GM21529 (cell line): ENCODE data around the gene URI1.

ENCODE experiments used
- ATAC-seq: cut with Tn5 transposase; IDR thresholded peaks from one replicate; pipeline ENCODE4 v1.9.1; 2021; ENCODE audit not compliant: unreplicated experiment

The URI1 gene

DNA sequence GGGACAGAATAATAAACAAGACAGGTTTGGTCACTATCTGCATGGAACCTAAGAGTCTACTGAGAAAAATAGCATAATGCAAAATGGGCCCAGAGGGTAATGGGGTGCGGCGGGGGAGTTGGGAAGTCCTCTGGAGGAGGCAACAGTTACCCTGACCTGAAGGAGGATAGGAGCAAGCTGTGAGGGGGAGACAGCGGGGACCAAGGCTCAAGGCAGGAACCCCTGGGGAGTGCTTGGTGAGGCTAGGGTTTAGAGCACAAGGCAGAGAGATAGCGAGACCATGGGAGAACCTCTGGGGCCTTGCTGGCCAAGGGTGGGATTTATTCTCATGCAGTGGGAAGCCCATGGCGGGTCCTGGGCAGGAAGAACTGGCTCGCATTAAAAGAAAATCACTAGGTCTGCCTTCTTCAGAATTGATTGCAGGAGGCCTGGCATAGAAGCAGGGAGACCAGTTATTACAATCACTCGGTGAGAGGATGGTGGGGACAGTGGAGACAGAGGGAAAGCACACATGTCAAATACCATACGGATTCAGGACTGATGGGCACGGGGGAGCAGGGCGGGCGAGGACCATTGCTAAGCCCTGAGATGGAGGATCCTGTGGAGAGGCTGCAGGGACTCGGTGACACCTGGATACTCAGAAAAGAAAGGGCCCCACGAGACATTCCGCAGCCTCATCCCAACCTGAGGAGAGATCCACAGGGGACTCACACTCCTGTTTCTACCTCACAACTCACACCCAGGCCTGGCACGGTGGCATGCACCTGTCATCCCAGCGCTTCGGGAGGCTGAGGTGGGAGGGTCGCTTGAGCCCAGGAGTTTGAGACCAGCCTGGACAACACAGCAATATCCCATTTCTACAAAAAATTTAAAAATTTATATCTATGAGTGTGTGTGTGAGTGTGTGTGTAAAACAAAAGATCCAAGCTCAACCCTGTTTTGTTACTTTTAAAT is 110.4 kb downstream of the URI1 start:
- no peak for ATAC-seq

GRCh38 chr19:30053558-30053957 is 111.5 kb downstream of the URI1 start:
- ATAC-seq, result no peak

GRCh38 chr19:30054210-30054609 is 112.2 kb downstream of the URI1 start:
- no peak for ATAC-seq

GRCh38 chr19:30056580-30056979 is 114.5 kb downstream of the URI1 start:
- no peak for ATAC-seq

DNA sequence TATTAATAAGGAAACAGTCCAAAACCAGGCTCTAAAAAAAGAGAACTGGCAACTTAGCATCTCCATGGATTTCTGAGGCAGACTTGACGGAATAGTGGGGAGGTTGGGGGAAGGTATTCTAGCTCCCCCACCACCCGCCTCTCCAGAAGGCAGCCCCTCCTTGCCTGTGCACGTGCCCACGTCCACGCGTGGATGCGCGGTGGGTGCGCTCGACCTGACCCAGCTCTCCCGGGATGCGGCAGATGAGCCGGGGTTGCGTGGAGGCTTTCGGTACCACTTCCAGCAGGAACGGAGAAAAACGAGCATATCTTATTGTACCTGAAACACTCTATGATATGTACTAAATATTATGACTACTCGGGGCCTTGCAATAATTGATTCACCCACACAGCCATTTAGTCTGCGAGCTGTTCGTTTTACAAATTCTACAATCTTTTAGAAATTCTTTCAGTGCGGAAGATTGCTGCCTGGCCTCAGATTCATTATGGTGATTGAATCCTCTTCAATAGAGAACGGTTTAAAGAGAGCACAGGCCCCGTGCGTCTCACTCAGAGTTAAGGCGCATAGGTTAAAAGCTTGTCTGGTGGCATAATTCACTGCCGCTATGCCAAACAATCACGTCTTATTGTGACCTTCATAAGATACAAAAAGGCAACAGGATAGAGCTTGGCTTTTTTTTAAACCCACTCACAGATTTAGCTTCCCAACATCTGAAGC is 117.9 kb downstream of the URI1 start:
- ATAC-seq, result no peak

DNA sequence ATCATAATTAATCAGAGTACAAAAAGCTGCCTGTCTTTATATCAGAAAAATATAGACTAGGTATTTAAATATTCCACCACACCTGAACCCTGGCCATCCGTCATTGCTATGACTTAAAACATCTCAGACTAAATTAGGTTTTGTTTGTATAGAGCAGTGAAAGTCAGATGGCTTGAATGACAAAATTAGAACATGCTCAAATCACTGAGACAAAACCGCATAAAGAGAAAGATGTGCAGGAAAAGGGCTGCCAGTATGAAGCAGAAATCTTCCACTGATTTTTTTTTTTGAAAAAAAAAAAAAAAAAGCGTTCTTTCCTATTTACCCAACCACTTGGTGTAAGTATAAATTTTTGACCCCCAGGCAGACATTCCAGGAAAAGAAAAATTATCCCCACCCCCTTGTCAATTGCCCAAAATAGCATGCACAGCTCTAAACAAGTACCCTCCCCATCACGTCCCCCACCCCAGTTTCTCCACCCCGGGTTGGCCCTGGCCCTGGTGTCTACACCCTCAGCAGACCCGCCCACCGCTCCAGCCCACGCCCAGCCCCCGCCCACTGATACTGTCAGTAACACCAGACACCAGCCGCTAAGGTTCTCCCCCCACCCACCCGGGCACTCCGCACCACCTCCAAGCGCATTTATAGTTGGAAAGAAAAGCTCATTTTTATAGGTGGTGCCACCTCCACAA is 118.6 kb downstream of the URI1 start:
- no peak for ATAC-seq

DNA sequence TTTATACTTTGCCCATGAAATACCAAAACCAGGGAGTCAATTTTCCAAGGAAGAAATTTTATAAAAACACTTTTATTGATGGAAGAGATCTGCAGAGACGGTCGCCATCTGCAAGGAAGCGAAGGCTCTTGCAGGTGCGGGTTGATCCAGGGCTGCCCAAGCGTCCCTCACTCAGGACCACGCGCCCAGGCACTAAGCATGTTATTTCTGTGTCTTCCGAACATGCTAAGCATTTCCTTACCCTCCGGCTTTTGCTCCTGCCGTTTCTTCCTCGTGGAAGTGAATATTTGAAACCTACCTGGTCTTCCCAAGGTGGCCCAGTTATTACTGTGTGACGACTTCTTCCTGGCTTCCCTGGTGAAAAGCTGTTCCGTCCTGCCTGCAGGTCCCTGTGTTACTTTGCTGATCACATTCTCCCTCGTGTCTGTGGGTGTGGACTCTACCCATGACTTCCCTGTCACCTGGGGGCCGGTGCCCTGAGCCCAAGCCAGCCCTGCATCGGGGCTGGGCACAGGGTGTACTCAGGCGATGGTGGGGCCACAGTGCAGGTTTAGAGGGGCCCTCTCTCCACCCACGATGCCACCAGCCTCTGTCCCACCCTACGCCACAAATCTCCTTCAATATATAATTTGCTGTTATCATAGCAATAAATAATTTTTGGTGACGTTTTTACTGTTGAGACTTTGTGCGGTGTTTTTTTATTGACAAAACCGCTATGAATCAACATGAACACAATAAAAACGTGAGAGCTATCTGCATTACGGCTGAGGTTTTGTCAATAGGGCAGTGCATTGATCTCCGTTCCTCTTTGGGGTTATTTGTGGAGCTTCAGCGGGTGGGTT is 119.4 kb downstream of the URI1 start:
- ATAC-seq, result no peak

DNA sequence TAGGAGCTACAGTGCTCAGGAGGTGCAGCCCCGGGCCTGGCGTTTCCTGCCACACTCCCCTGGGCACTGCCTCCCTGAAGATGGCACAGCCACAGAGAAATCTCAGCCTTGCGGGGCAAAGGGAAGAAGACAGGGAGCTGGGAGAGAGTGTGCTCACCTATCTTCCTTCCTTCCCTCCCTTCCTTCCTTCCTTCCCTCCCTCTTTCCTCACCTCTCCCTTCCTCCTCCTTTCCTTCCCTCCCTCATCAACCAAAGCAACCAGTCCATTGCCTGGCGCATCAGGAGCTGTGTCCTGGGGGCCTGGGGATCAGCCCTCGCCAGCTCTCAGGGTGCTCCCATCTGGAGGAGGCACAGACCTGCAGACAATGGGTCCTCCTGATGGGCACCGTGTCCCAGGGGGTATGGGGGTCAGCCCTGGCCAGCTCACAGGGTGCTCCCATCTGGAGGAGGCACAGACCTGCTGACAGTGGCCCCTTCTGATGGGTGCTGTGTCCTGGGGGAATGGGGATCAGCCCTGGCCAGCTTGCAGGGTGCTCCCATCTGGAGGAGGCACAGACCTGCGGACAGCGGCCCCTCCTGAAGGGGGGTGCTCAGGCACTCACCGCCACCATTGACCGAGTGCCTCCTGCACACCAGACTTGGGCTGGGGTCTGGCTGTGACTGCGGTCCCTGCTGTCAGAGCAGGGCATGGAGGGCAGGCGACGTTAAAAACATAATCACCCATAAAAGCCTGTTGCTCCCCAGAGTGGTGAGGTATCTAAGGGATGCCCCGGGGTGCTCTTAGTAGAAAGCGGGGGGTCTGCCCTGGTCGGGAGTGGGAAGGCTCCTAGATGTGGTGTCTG is 120.2 kb downstream of the URI1 start:
- ATAC-seq, result no peak

DNA sequence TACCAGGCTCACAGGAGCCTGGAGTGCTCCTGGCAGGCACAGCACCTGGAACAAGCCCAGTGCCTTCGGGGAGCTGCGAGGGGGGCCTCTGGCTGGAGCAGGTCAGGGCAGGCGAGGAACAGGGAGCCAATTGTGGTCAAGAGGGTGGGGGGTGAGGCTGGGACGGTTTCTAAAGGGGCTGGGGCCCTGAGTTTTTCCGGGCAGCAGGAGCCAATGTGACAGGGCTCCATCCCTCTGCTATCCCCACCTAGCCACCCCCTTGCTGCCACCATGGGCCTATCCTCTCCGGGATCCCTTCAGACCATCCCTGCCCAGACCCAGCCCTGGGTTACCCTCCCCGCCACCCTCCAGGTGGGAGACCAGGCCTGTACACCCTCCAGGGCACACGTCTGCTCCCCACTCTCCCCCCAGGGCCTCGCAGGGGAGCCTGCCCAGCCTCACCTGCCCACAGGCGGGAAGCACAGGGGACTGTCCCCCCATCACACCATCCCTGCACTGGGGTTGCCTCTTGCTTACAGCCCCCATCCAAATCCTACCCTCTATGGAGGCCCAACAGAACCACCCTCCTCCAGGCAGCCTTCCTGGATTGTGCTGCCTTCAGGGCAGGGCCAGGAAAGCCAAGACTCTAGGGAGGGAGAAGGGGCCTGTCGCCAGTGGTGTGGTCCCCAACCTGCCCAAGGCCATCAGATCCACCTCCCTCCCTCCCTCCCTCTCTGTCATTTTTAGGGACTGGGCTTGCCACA is 121.0 kb downstream of the URI1 start:
- no peak for ATAC-seq

DNA sequence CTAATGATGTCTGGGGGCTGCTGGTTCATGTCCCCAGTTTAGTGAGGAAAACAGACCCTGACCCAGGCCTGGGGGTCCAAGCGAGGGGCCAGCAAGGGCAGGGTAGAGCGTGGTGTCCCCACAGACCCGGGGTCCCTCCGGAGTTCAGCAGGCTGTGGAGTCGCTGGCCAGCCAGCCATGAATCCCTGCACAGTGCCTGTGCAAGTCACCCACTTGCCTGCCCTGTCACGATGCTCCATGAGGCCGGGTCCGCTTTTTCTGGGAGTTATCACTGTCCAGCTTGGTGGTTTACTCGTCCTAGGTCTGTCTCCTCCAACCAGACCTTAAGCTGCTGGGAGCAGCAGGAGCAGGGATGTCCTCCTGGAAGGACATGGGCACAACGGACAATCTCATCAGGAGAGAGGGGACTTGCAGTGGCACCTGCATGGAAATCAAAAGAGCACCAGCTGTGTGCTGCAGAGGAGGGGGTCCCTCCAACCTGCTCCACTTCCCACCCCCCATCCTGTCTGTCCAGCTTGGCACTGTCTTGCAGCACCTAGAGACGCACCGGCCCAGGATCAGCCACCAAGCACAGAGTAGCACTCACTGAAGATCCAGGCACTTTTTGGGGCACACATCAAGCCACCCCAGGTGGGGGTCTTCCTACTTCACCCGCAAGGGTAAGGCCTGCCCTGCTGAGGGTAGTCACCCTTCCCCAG is 121.8 kb downstream of the URI1 start:
- no peak for ATAC-seq

DNA sequence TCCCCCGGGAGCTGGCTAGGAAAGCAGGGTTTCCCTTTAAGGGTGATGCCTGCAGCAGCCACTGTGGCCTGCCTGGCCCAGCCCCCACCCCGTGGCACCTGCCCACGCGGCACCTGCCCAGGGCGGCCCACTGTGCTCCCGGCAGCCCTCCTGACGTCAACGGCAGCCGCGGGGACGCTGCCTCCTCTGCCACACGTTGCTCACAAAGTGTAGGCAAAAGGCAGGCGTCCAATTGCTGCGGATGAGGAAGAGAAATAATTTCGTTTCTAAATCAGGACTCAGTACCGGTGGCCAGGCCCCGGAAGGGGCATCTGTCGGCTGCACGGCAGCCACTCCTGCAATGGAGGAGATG is 122.3 kb downstream of the URI1 start:
- ATAC-seq, result no peak

DNA sequence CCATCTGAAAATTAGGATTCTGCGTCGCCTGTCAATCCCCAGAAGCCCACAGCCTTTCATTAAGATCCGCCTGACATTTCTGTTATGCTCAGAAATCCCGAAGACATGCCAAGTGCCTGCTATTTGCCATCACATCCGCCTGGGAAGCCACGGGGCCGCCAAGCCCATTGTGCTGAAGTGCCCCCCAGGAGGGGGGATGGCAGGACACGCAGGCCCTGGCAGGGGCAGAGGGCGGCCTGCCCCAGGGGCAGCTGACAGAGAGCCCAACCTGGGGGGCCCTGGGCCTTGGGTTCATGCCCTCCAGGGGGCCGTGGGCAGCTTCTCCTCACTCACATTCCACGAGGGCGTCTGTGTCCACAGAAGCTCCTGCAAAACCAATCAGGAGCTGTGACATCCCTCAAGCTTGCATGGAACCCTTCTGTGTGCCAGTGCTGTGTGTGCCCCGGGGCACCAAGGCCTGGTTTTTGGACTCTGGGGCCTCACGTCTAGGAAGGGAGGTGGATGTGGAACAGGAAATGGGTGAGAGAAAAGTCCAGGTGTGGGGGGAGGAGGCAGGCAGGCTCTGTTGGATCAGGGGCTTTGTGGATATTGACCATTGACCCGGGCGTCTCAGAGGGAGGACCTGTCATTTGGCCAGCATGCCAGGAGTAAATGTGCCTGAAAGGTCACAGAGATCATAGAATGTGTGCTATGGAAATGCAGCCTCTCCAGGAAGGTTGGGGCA is 122.9 kb downstream of the URI1 start:
- no peak for ATAC-seq

- ATAC-seq, result no peak
These were observed 123.9 kb downstream of the URI1 start for GRCh38 chr19:30065680-30066606.
